HepG2 (cell line): ENCODE measurements around the gene FUT8. TPM values are rescaled to one million over a fixed set of nuclear protein-coding genes. Genes with fewer than 3 reads are reported as not detected.

Source experiments
- CCDC6 ChIP-seq: sonication (generic); formaldehyde crosslinking; IDR thresholded peaks from 2 replicates; pipeline ENCODE4 v1.8.1; 2022; ENCODE audit warnings: mild to moderate bottlenecking, missing genetic modification reagents, moderate library complexity
- ELF1 ChIP-seq: sonication (generic); formaldehyde crosslinking; IDR thresholded peaks from 2 replicates; pipeline ENCODE4 v1.4.0; 2020; ENCODE audit warnings: missing genetic modification reagents
- FOXA1 ChIP-seq, 2 experiments: fragments of 450-650 bp in 1 of 2; sonication (generic) in 1 of 2; formaldehyde crosslinking in 1 of 2; IDR thresholded peaks; 2 replicates each; pipeline versions ENCODE4 v1.4.0 to v1.6.1; 2016 to 2020; ENCODE audit warnings: missing genetic modification reagents in 1 of 2
- FOXP1 ChIP-seq, 2 experiments: fragments of 450-650 bp in 1 of 2; IDR thresholded peaks; 2 replicates each; pipeline ENCODE4 v1.6.1; 2017 to 2018; ENCODE audit warnings: antibody characterized with exemption in 1 of 2
- FOXP4 ChIP-seq: sonication (generic); formaldehyde crosslinking; IDR thresholded peaks from 2 replicates; pipeline ENCODE4 v1.4.0; 2020; ENCODE audit warnings: missing genetic modification reagents
- ISL2 ChIP-seq: sonication (generic); formaldehyde crosslinking; IDR thresholded peaks from 2 replicates; pipeline ENCODE4 v1.5.0; 2020; ENCODE audit warnings: missing genetic modification reagents
- MED8 ChIP-seq: sonication (generic); formaldehyde crosslinking; IDR thresholded peaks from 2 replicates; pipeline ENCODE4 v1.8.1; 2023; ENCODE audit warnings: mild to moderate bottlenecking, missing genetic modification reagents; ENCODE audit not compliant: insufficient replicate concordance
- MXI1 ChIP-seq: IDR thresholded peaks from 3 replicates; pipeline ENCODE4 v1.6.1; 2012; ENCODE audit warnings: low read depth, low read length, inconsistent platforms, borderline replicate concordance
- POLR2AphosphoS2 ChIP-seq: IDR thresholded peaks from 2 replicates; pipeline ENCODE4 v1.6.1; 2011; ENCODE audit warnings: low read depth, low read length, improper control_type of control experiment
- PPARG ChIP-seq: conservative IDR thresholded peaks from 2 replicates; pipeline ENCODE4 v1.6.1; 2016; ENCODE audit warnings: missing biosample characterization, missing genetic modification reagents
- SOX13 ChIP-seq, 3 experiments: fragments of 450-650 bp in 1 of 3; sonication (generic) in 1 of 3; formaldehyde crosslinking in 1 of 3; IDR thresholded peaks in 2 of 3; conservative IDR thresholded peaks in 1 of 3; 2 replicates each; pipeline versions ENCODE4 v1.5.0 to v1.6.1; 2016 to 2020; ENCODE audit warnings: antibody characterized with exemption in 1 of 3, mild to moderate bottlenecking in 1 of 3, missing compliant biosample characterization in 1 of 3, missing genetic modification reagents in 1 of 3, moderate library complexity in 1 of 3
- ZHX2 ChIP-seq, 2 experiments: sonication (generic) in 1 of 2; formaldehyde crosslinking in 1 of 2; IDR thresholded peaks; 2 replicates each; pipeline versions ENCODE4 v1.6.1 to v1.9.0; 2014 to 2022; ENCODE audit warnings: antibody characterized with exemption in 1 of 2, borderline replicate concordance in 1 of 2, inconsistent platforms in 1 of 2, low read depth in 1 of 2, missing genetic modification reagents in 1 of 2
- ZNF501 ChIP-seq: sonication (generic); formaldehyde crosslinking; IDR thresholded peaks from 2 replicates; pipeline ENCODE4 v1.5.1; 2020; ENCODE audit warnings: mild to moderate bottlenecking, moderate library complexity, missing genetic modification reagents
- ZNF687 ChIP-seq: sonication (generic); formaldehyde crosslinking; IDR thresholded peaks from 2 replicates; pipeline ENCODE4 v1.5.1; 2020; ENCODE audit warnings: mild to moderate bottlenecking, missing genetic modification reagents, moderate library complexity
- polyA plus RNA-seq, 8 experiments: library from polyadenylated mRNA; depleted of rRNA in 3 of 8; stranded (reverse) in 7 of 8; unstranded in 1 of 8; fragments of >200 nt; fragmentation: Illumina TruSeq in 4 of 8; extraction: Trizol in 4 of 8; gene quantifications; 2 replicates each; pipeline versions ENCODE4 v1.2.1 to v1.2.3, GENCODE V29; 2011 to 2016; ENCODE audit warnings: low read depth in 4 of 8, missing spikeins in 1 of 8, mixed read lengths in 1 of 8; ENCODE audit not compliant: insufficient read depth in 1 of 8
- total RNA-seq, 5 experiments: library from RNA; depleted of rRNA; stranded (reverse); fragments of >200 nt; fragmentation: Illumina TruSeq; extraction: Trizol; gene quantifications; 2 replicates each; pipeline ENCODE4 v1.2.3, GENCODE V29; 2016; ENCODE audit warnings: low read depth in 1 of 5

FUT8 gene
- total and polyA plus RNA-seq, 2 of the 13 experiments (the other 11 are each of a cell fraction or from before 2014, with no cell fraction given) = 9.3 to 17.5 TPM

DNA sequence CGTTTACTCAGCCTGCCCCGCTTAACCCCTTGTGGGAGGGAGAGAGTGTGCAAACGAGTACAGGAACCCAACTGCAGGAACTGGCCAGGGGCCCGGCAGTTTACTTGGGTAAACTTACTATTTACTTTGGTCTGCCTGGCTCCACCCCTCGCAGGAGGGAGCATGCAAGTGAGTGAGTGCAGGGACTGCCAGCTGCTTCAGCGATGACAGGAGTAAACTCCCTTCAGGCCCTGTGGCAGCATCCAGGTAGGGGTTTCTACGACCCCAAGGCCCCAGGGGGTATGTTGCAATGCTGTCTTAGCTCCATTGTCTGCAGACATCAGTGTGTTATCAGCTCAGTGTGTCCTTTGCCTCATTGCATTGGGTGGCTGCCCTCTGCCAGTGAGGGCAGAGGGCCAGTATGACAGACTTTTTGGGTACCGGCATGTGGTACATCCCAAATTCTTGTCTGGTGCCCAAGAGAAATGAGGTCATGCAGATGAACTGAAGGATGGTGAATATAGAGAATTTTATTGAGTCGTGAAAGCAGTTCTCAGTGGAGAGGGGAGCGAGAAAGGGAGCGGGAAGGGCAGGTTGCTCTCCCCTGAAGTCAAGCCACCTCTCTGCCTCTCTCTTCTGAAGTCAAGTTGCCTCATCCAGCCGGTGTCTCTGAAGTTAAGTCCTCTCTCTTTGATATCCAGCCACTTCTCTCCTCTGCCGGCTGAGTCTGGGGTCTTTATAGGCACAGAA, 181.8 kb downstream of the FUT8 start (continued):
- TF ChIP-seq ZNF687 (CRISPR knock-in tag) (peak; percentile 43), FOXP4 (peak; percentile 97), SOX13 (IDR thresholded peaks at IDR 0.05) (no peak), SOX13 (CRISPR knock-in tag; conservative IDR thresholded peaks at IDR 0.05 in 1 of 2, IDR thresholded peaks at IDR 0.05 in 1 of 2) (peak in 1 of 2 experiments; percentile 41; a peak in 2 of 4 replicates), FOXP1 (IDR thresholded peaks at IDR 0.05) (no peak), FOXP1 (CRISPR knock-in tag; IDR thresholded peaks at IDR 0.05) (peak; percentile 95), ELF1 (CRISPR knock-in tag) (no peak), ZHX2 (IDR thresholded peaks at IDR 0.05; ENCODE audit: low read depth) (no peak), ZHX2 (CRISPR knock-in tag; IDR thresholded peaks at IDR 0.05; ENCODE audit: borderline replicate concordance) (no peak), MED8 (CRISPR knock-in tag) (no peak), ZNF501 (CRISPR knock-in tag) (peak; percentile 28; the same call in 1 of the 2 replicates), MXI1 (no peak), PPARG (CRISPR knock-in tag) (0 out of 2 replicates have a peak, but pooled peaks have one; percentile 26), ISL2 (CRISPR knock-in tag) (0 out of 2 replicates have a peak, but pooled peaks have one; percentile 29), CCDC6 (peak; percentile 45; the same call in 1 of the 2 replicates), FOXA1 (IDR thresholded peaks at IDR 0.05) (no peak), FOXA1 (CRISPR knock-in tag; IDR thresholded peaks at IDR 0.05) (peak; percentile 93), POLR2AphosphoS2 (no peak)
